ENCODE measurements around the gene ATR. TPM values are rescaled to one million over a fixed set of nuclear protein-coding genes. Genes with fewer than 3 reads are reported as not detected.

Gene ATR
- total RNA-seq, 1 experiment from 2014 or later, result 17.5 TPM

- Histone ChIP-seq H3K27me3 (replicated peaks; ENCODE audit: control insufficient read depth, insufficient read depth, low read length) (no peaks in the 10 kb centered on the region), H3K4me3 (ENCODE audit: low read depth, low read length) (no peak overlapping the region), H3K36me3 (ENCODE audit: control insufficient read depth, insufficient read depth, low read length) (no peaks in the 10 kb centered on the region), H3K4me1 (peaks cover 27% of the 10 kb centered on the region), H3K9me3 (no peaks in the 10 kb centered on the region)
- H3K4me1 Mint-ChIP-seq (ENCODE audit: low read depth, unreplicated experiment), result peaks cover 10% of the 10 kb centered on the region
- H3K27me3 Mint-ChIP-seq (ENCODE audit: insufficient read depth, unreplicated experiment), result no peaks in the 10 kb centered on the region
- POLR2A ChIA-PET, result interaction anchor here (1.5 kb wide), 1 partner anchor 10 kb away, joined by 4 read pairs; no protein-coding TSS in a partner anchor
- peak; percentile 24 to 38 for DNase-seq
- no peaks in the 10 kb centered on the region for H3K9me3 Mint-ChIP-seq (ENCODE audit: unreplicated experiment)
- TF ChIP-seq CTCF (IDR thresholded peaks at IDR 0.05; ENCODE audit: insufficient read depth in 1 of 2, low read depth in 1 of 2, low read length in 1 of 2, severe bottlenecking in 1 of 2, unreplicated experiment in 1 of 2), result no peak
- no TSS peak for BruUV-seq (replicated peaks)
- no peaks in the 10 kb centered on the region for H3K36me3 Mint-ChIP-seq (ENCODE audit: insufficient read depth, unreplicated experiment)
- peak overlapping the region; percentile 30 for H3K27ac Mint-ChIP-seq (ENCODE audit: unreplicated experiment)
- intact Hi-C loops (cut with micrococcal nuclease; ENCODE audit: unreplicated experiment), result no loop called here
- H3K4me3 Mint-ChIP-seq (ENCODE audit: unreplicated experiment), result no peak overlapping the region
- CTCF ChIA-PET, result interaction anchor here (0.6 kb wide), 1 partner anchor 401 kb away, joined by 3 read pairs; no protein-coding TSS in a partner anchor
Measured at GRCh38 chr3:142618917-142619461, 40.5 kb upstream of the ATR start.

- TF ChIP-seq CTCF (IDR thresholded peaks at IDR 0.05; ENCODE audit: insufficient read depth in 1 of 2, low read depth in 1 of 2, low read length in 1 of 2, severe bottlenecking in 1 of 2, unreplicated experiment in 1 of 2), result no peak
- ChIA-PET POLR2A (no interaction called here), CTCF (no interaction called here)
- BruUV-seq (replicated peaks), result no TSS peak
- no peak overlapping the region for H3K27ac Mint-ChIP-seq (ENCODE audit: unreplicated experiment)
- no peak for DNase-seq
- no peak overlapping the region for H3K4me3 Mint-ChIP-seq (ENCODE audit: unreplicated experiment)
- intact Hi-C loops (cut with micrococcal nuclease; ENCODE audit: unreplicated experiment), result no loop called here
- H3K27me3 Mint-ChIP-seq (ENCODE audit: insufficient read depth, unreplicated experiment), result no peaks in the 10 kb centered on the region
- no peaks in the 10 kb centered on the region for H3K36me3 Mint-ChIP-seq (ENCODE audit: insufficient read depth, unreplicated experiment)
- H3K4me1 Mint-ChIP-seq (ENCODE audit: low read depth, unreplicated experiment), result peaks cover 10% of the 10 kb centered on the region
- H3K9me3 Mint-ChIP-seq (ENCODE audit: unreplicated experiment), result no peaks in the 10 kb centered on the region
- Histone ChIP-seq H3K36me3 (ENCODE audit: control insufficient read depth, insufficient read depth, low read length) (no peaks in the 10 kb centered on the region), H3K9me3 (no peaks in the 10 kb centered on the region), H3K27me3 (replicated peaks; ENCODE audit: control insufficient read depth, insufficient read depth, low read length) (no peaks in the 10 kb centered on the region), H3K4me3 (ENCODE audit: low read depth, low read length) (no peak overlapping the region), H3K4me1 (peaks cover 23% of the 10 kb centered on the region)
Measured at GRCh38 chr3:142615171-142615570, 36.6 kb upstream of the ATR start.

- Mint-ChIP-seq H3K4me1 (ENCODE audit: low read depth, unreplicated experiment) (peaks cover 10% of the 10 kb centered on the region), H3K36me3 (ENCODE audit: insufficient read depth, unreplicated experiment) (no peaks in the 10 kb centered on the region), H3K4me3 (ENCODE audit: unreplicated experiment) (no peak overlapping the region), H3K27me3 (ENCODE audit: insufficient read depth, unreplicated experiment) (no peaks in the 10 kb centered on the region), H3K9me3 (ENCODE audit: unreplicated experiment) (no peaks in the 10 kb centered on the region), H3K27ac (ENCODE audit: unreplicated experiment) (no peak overlapping the region)
- POLR2A ChIA-PET, result no interaction called here
- CTCF ChIA-PET, result no interaction called here
- no peak for DNase-seq
- no peaks in the 10 kb centered on the region for H3K9me3 ChIP-seq
- peaks cover 19% of the 10 kb centered on the region for H3K4me1 ChIP-seq
- no peaks in the 10 kb centered on the region for H3K27me3 ChIP-seq (replicated peaks; ENCODE audit: control insufficient read depth, insufficient read depth, low read length)
- TF ChIP-seq CTCF (IDR thresholded peaks at IDR 0.05; ENCODE audit: insufficient read depth in 1 of 2, low read depth in 1 of 2, low read length in 1 of 2, severe bottlenecking in 1 of 2, unreplicated experiment in 1 of 2), result no peak
- BruUV-seq (replicated peaks), result no TSS peak
- no peaks in the 10 kb centered on the region for H3K36me3 ChIP-seq (ENCODE audit: control insufficient read depth, insufficient read depth, low read length)
- no peak overlapping the region for H3K4me3 ChIP-seq (ENCODE audit: low read depth, low read length)
- intact Hi-C loops (cut with micrococcal nuclease; ENCODE audit: unreplicated experiment), result no loop called here
Measured at GRCh38 chr3:142614059-142614626, 35.6 kb upstream of the ATR start.

Data from Caco-2 (cell line).